ENCODE results near the gene CORO2A. TPM values are rescaled to one million over a fixed set of nuclear protein-coding genes. Genes with fewer than 3 reads are reported as not detected.

Gene CORO2A
- total and polyA plus RNA-seq, 2 of the 4 experiments (the other 2 are of a cell fraction), result 1.9 to 2.2 TPM

DNA sequence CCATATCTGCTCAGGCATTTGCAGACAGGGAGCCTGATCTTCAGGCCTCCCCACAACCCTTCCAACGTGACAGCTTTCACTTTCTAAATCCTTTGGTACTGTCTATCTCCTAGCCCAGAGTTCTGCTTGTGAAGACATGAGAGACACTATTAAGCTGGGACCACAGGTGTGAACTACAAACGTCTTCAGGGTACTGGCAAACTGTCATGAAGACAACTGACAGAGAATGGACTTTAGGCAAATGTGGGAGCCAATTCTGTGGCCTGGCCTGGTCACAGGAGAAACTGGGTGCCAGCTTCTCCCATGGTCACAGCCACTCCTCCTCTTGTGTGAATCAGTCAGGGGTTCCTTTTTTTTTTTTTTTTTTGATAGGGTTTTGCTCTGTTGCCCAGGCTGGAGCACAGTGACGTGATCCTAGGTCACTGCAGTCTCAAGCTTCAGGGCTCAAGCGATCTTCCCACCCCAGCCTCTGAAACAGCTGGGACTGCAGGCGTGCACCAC, 83.9 kb downstream of the CORO2A start:
- Histone ChIP-seq H2BK20ac (ENCODE audit: low read depth, low read length) (no peak overlapping the region), H3K4me2 (ENCODE audit: low read depth, low read length) (no peak overlapping the region), H2AFZ (replicated peaks; ENCODE audit: low read length, poor library complexity) (no peak overlapping the region), H4K5ac (ENCODE audit: low read depth, low read length) (no peak overlapping the region), H3K36me3 (ENCODE audit: control insufficient read depth, insufficient read depth, low read length) (no peaks in the 10 kb centered on the region), H2BK15ac (ENCODE audit: low read depth, low read length) (no peak overlapping the region), H3K4me3 (ENCODE audit: insufficient read depth, low read depth, low read length) (no peak overlapping the region), H2BK120ac (ENCODE audit: low read depth, low read length) (no peak overlapping the region), H2AK9ac (replicated peaks; ENCODE audit: low read depth, low read length, poor library complexity) (no peak overlapping the region), H3K9me1 (ENCODE audit: insufficient read depth, low read length) (no peaks in the 10 kb centered on the region), H2BK5ac (ENCODE audit: low read depth, low read length, poor library complexity, severe bottlenecking) (no peak overlapping the region), H3K23ac (ENCODE audit: low read depth, low read length) (no peak overlapping the region), H3K4ac (ENCODE audit: low read depth, low read length) (no peak overlapping the region), H3K27ac (ENCODE audit: insufficient read depth, low read length) (no peak overlapping the region), H3K79me1 (ENCODE audit: low read depth in 1 of 2, low read length in 2 of 2) (no peaks in the 10 kb centered on the region; a peak in 1 of 4 replicates), H3K56ac (ENCODE audit: extremely low read depth, insufficient read depth, low read length) (no peak overlapping the region), H3K4me1 (ENCODE audit: control insufficient read depth, insufficient read depth, low read length) (no peaks in the 10 kb centered on the region), H3K9ac (ENCODE audit: low read depth, low read length) (no peak overlapping the region), H3K18ac (ENCODE audit: low read depth, low read length) (no peak overlapping the region), H3K27me3 (ENCODE audit: control insufficient read depth, insufficient read depth, low read length) (no peaks in the 10 kb centered on the region), H4K20me1 (ENCODE audit: insufficient read depth, low read length) (no peaks in the 10 kb centered on the region), H3K14ac (replicated peaks; ENCODE audit: low read depth, low read length) (no peak overlapping the region), H4K8ac (ENCODE audit: low read depth in 2 of 2, low read length in 2 of 2) (no peak overlapping the region), H4K91ac (ENCODE audit: insufficient read depth, low read depth, low read length) (no peak overlapping the region), H2AK5ac (ENCODE audit: low read depth, low read length) (no peak overlapping the region), H3K9me3 (ENCODE audit: control insufficient read depth, insufficient read depth, low read length) (0 out of 2 replicates have a peak, but pooled peaks cover 2% of the 10 kb centered on the region)
- TF ChIP-seq MXI1 (IDR thresholded peaks at IDR 0.05; ENCODE audit: borderline replicate concordance, low read depth, low read length), result no peak
- TF ChIP-seq, protein P1, sequence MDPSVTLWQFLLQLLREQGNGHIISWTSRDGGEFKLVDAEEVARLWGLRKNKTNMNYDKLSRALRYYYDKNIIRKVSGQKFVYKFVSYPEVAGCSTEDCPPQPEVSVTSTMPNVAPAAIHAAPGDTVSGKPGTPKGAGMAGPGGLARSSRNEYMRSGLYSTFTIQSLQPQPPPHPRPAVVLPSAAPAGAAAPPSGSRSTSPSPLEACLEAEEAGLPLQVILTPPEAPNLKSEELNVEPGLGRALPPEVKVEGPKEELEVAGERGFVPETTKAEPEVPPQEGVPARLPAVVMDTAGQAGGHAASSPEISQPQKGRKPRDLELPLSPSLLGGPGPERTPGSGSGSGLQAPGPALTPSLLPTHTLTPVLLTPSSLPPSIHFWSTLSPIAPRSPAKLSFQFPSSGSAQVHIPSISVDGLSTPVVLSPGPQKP (IDR thresholded peaks at IDR 0.05; ENCODE audit: borderline replicate concordance, low read depth, low read length), result no peak
- TF ChIP-seq POLR2A (IDR thresholded peaks at IDR 0.05; ENCODE audit: low read depth, low read length), result no peak
- no peak for TF ChIP-seq SMC3 (IDR thresholded peaks at IDR 0.05; ENCODE audit: low read depth, low read length)
- TF ChIP-seq, protein P2, sequence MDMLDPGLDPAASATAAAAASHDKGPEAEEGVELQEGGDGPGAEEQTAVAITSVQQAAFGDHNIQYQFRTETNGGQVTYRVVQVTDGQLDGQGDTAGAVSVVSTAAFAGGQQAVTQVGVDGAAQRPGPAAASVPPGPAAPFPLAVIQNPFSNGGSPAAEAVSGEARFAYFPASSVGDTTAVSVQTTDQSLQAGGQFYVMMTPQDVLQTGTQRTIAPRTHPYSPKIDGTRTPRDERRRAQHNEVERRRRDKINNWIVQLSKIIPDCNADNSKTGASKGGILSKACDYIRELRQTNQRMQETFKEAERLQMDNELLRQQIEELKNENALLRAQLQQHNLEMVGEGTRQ (IDR thresholded peaks at IDR 0.05; ENCODE audit: low read depth, low read length), result no peak
- no peak for TF ChIP-seq RFX5 (IDR thresholded peaks at IDR 0.05; ENCODE audit: low read depth, low read length)
- TF ChIP-seq RCOR1 (IDR thresholded peaks at IDR 0.05; ENCODE audit: insufficient replicate concordance, low read length), result no peak
- in situ Hi-C loops (cut with MboI; ENCODE audit: low sequenced_read_pairs), result no loop called here
- BruUV-seq (replicated peaks), result no TSS peak
- CTCF ChIA-PET, result interaction anchor here (0.7 to 1.6 kb wide), 2 partner anchors 13 to 97 kb away, joined by 3 read pairs; no protein-coding TSS in a partner anchor
- DNase-seq, result no peak
- POLR2A ChIA-PET (ENCODE audit: unreplicated experiment), result no interaction called here
- 80% methylated on average over 1 of the region's 5 CpGs; no CpG with 5 or more reads in 1 of the 2 experiments for WGBS, 2 experiments (ENCODE audit: extremely low coverage in 2 of 2, insufficient read length in 1 of 2)
- no peak for ATAC-seq (ENCODE audit: low read depth)
- intact Hi-C loops (cut with micrococcal nuclease), result no loop called here
- dilution Hi-C loops (cut with HindIII; ENCODE audit: low sequenced_read_pairs, unreplicated experiment), result no loop called here

All from IMR-90 (cell line).